Brain pericyte (primary cell): ENCODE data around the gene GLB1L2.
"Not testable (repeated sequence)": the region's sequence is repeated elsewhere in the genome, so short reads cannot be mapped to it uniquely, and the experiment has no call there.

ENCODE experiments used
- DNase-seq: peaks from one replicate; pipeline ENCODE4 v3.0.0-alpha.2; 2012; ENCODE audit warnings: low read depth, low spot score

Gene GLB1L2

DNA sequence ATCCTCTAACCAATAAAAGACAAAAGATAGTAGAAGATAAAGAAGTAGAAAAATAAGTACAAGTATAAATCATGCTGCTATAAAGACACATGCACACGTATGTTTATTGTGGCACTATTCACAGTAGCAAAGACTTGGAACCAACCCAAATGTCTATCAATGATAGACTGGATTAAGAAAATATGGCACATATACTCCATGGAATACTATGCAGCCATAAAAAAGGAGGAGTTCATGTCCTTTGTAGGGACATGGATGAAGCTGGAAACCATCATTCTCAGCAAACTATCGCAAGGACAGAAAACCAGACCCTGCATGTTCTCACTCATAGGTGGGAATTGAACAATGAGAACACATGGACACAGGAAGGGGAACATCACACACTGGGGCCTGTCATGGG lies 10.4 kb upstream of the GLB1L2 start:
- not testable (repeated sequence) for DNase-seq

DNA sequence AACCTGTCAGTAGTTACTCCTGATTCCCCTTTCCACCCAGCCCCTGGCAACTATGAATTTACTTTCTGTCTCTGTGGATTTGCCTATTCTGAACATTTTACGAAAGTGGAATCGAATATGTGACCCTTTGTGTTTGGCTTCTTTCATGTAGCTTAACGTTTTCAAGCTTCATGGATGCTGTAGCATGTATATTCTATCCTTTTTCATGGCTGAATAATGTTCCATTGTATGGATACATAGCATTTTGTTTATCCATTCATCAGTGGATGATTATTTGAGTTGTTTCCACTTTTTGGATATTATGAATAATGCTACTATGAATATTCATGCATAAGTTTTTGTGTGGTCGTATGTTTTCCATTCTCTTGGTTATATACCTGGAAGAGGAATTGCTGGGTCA lies 9.2 kb upstream of the GLB1L2 start:
- no peak for DNase-seq

DNA sequence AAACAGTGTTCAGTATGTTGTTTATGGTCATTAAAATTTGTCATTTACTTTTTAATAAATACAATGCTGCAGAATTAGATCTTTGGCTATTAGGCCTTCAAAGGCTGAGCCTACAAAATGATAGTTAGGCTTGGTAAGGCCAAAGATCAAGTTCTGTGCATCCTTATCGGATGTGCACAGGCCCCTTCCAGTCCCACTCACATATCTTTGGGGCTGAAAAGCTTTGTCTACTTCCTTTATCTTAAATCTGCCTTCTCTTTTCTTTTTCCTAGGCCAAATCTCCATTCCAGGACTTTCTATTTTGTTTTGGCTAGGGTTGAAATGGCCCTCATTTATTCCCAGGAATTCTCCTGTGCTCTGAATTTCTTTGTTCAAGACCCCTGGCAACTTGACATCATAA lies 3.4 kb upstream of the GLB1L2 start:
- no peak for DNase-seq

DNA sequence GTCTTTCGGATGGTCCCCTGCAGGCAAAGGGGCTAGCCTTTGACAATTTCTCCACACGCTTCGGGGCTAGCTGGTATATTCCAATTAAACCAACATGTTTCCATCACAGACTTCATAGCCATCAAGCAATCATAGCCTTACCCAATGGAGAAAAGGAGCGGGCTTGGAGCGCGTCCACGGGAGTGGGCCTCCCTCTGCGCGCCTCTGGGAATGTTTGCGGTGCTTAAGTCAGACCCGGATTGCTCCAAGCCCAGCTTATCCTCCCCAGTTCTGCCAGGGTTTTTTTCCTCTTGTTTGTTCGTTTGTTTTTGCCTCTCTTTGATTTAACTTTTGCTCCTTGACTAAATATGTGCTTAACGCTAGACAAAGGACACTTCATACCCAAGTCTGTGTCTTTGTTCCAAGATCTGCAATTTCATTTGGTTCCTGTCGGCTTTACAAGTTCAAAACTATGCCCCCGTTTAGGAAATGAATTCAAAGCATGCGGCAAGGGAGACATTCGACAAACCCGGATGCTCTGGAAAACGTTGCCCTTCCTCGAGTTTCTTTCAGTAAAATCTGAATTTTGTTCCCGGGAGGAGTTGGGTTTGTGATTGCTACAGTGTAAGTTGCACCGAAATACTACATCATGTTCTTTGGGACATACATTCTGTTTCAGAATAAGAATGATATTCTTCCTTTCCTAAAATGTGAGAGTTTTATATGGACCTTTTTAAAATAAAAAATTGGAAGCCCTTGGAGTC lies 1.0 kb upstream of the GLB1L2 start:
- DNase-seq = no peak

DNA sequence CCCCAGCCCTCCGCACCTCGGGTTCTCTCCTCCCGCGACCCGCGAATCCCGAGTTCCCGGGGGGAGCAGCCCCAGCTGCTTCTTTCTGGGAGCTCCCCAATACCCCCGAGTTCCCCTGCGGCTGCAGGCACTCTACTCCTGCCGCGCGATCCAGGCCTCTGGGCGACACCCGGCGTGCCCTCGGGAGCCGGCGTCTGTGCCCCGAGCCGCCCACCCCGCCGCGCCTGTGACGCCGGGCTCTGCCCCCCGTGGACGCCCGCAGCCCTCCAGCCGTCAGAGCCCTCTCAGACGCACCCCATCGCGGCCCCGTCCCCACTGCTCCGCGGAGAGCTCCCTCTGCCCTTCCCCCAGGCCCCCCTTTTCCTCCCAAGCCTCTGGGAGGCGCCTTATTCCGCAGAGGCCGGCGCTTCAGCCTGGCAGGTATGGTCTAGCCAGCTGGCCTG lies 422 bp downstream of the GLB1L2 start:
- no peak for DNase-seq

DNA sequence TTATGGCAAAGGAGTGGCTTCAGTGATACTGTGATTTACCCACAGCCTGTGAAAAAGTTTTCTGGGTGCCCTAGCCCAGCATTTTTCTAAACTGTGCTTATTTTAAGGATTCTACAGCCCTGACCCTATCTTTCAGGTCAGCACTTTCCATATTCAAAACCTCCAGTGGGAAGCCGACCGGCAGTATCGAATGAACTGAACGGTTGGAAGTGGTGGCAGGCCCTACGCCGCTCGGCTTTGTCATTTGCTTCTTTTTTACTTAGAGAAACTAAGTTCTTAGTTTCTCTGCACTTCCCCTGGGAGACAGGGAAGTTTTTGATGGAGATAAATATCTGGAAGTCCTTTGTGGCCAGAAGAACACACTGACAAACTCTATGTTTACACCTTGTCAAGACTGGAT lies 994 bp downstream of the GLB1L2 start:
- DNase-seq = no peak

DNA sequence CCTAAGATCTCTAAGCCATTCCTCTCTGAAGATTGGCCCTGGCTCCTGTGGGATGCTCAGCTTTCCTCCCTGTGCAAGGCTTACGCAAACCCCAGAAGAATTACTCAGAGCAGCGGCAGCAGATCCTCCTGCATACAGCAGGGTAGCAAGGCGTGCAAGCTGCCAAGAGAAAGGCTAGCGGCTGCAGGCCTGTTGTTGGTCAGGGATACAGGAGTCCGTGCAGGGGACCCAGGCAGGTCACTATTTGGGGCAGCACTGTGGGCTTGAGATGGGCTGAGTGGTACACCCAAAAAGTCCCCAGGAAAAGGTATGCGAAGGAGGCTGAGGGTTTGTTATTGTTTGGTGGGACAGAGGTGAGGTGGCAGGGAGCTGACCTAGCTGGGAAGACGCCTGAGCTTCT lies 1.5 kb downstream of the GLB1L2 start:
- no peak for DNase-seq

DNA sequence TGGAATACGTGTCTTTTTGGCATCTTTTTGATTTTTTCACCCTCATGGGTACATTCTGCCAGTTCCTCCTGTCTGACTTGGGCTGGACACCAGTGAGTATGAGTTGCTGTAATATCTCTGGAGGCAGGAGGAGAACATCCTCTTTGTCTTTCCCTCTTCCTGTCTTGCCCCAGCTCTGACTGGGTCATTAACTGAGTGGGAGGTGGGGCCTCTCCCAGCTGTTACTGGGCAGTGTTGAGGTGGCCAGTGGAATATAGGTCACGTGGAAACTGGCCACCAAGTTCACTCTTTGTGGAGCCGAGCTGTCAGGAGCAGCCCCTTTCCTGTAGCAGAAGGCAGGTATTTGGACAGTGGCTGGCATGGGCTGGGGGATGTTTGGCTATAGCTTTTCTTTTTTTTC lies 2.2 kb downstream of the GLB1L2 start:
- no peak for DNase-seq

DNA sequence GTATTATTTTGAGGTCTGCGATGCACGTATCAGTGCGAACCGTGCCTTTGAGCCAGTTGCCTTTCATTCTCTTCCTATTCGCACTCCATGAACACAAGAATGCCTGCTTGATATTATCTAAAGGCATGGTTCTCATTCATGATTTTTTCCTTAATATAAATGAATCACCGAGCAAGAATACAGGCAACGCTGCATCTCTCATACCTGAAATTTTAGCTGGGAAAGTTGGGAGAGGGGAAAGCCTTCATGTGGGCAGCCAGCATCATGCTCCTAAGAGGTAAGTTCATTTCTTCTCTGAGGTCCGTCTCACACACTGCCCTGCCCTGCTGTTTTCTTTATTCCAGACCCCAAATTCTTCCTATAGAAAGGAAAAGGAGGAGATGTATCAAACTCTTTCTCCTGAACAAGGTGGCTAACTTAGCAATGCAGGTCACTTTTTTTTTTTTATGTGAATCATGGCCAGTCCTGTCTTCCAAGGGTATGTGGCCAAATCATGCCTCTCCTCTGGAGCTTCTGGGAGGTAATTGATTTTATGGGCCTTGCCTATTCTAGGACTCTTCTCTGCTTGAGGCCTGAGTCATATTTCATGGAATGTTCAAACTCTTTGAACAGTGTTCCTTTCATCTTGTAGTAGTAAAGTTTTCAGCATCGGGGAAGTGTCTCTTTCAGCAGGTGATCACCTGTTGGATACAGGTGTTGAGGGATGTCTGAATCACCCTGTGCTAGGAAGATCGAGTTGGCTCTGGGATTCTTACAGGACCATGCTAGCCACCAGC lies 3.2 kb downstream of the GLB1L2 start:
- DNase-seq = no peak

DNA sequence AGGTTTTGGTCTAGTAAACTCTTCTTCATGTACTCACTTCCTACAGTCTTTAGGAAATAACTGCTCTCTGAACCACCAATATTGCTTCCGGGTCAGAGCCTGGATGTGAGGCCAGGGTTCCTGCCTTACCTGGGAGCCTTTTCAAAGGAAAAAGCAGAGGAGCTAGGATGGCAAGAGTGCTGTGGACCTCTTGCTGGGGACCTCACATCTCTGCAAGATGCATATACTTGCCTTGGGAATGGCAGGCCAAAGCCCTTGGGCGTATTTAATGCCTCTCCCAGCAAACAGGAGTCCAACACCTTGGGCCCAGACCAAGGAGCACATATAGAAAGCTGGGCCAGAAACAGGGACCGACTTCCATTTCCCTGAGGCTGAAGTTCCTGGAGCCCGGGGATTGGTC lies 5.3 kb downstream of the GLB1L2 start:
- DNase-seq = no peak

DNA sequence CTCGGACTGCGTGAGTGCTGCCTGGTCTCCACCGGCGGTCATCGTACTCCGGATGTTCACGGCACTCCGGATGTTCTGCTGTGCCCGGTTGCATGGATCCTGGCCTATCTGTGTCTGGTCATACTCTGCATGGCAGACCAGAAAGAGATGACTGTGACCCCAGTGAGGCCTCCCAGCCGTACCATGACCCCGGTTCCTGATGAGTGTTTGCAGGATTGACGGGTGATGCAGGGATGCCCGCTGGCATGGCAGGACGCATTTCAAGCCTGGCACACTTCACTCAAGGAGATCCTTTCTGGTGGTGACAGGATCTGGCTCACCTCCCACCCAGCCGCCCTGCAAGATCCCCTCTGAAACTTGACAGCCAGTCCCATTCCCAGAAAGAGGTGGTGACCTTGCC lies 6.3 kb downstream of the GLB1L2 start:
- no peak for DNase-seq

DNA sequence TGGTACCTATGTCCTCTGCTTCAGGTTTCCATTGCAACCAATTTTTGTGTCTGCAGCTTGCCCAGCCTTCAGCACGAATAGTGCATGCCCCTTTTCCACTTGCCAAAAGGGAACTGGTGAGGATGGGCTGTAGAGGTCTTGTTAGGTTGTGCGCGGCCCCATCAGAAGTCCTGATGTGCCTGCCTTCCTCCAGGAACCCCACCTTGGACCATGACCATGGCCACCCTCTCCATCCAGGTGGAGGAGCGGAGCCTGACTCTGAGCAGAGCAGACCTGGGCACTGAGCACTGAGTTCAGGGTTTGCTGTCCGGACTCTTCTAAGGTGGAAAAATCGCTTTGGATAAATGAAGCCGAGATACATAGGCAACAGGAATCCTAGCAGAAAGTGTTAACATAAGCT lies 6.9 kb downstream of the GLB1L2 start:
- DNase-seq = no peak

DNA sequence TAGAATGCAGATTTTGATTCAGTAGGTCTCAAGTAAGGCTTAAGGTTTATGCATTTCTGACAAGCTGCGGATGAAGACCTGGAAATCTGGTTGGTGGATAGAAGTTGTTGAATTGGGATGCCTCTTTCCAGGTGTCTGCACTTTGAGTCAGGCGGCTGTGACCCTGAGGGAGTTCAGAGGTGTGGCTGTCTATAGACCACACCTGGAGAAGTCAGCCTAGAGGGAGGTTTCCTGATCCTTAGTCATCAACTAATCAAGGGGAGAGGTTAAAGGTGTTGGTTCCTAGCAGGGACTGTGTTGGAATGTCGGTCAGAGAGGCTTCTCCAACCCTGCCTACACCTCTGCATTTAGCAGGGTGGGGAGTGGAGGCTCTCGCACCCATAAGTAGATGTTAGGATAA lies 8.0 kb downstream of the GLB1L2 start:
- no peak for DNase-seq

DNA sequence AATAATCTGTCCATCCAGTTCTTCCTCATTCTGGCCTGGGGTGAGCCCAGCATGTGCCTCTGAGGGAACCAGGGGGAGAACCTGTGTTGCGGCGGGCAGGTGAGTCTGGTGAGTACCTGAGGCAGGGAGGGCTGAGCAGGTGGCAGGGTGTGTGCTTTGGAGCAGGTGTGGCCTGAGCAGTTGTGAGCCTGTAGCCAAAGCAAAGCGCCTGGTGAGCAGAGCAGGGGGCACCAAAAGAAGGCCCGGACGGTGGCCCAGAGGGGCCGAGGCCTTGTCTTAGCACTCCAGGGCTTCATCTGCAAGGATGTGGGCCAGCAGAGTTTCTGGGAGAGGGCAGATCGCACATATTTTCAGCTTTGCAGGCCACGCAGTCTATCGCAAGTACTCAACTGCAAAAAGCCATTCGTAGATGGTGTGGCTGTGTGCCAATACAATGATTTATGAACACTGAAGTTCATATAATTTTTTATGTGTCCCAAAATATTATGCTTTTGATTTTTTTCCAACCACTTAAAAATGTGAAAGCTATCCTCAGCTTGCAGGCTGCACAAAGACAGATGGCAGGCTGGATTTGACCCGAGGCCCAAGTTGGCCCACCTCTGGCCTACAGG lies 8.7 kb downstream of the GLB1L2 start:
- DNase-seq = no peak

DNA sequence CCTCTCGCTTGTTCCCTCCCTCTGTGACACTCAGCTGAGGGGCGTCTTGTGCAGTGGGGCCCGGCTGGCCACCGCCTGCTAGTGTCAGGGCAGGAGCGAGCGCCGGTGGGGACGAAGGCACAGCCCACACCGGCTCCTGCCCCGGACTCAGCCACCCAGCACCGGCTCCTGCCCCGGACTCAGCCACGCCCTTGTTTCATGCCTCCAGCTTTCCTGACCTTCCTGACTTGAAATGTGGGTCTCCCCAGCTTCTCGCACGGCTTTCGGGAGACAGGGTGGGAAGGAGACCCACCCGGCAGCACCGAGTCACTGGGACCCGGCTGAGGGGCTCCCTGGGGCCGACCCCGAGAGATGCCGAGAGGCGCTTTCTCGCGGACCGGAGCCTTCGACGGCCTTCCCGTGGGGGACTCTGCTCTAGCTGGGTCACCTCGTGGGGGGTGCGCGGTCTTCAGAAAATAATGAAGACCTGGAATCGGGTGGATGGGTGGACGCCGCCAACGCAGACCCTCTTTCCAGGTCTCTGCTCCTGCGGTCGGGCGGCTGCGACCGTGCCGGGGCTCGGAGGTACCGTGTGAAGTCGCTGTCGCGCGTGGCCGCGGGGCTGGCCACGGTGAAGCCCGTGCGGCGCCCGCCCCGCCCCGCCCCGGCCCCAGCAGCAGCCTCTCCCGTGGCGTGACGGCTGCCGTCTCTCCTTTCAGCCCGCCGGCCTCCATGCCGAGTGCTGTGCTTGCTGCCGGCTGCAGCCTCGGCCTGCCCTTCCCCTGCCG lies 10.2 kb downstream of the GLB1L2 start:
- DNase-seq = no peak

DNA sequence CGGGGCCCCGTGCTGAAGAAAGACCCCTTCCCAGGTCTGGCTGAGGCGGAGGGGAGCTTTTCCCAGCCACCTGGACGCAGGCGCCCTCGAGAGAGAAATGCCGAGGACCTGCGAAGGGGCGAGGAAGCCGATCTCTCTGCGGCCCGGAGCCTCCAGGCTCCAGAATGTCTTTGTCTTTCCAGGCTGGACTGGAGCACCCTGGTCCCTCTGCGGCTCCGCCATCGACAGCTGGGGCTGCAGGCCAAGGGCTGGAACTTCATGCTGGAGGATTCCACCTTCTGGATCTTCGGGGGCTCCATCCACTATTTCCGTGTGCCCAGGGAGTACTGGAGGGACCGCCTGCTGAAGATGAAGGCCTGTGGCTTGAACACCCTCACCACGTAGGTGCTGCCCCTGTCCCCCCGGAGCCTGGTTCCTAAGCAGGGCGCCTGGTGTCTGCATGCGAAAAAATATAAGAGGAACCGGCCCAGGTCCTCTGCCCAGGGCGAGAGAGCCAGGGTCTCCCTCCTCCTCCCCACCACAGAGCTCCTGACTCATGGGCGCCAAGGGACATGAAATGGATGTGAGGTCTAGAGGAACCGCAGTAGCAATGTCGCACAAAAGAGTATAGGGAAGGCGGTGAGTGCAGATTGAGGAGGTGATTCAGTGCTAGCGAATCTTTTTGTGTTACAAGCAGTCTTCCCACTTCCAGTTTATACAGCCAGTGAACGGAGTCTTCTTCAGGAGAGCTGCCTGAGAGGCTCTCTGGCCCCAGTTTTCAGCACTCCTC lies 11.0 kb downstream of the GLB1L2 start:
- DNase-seq = no peak

DNA sequence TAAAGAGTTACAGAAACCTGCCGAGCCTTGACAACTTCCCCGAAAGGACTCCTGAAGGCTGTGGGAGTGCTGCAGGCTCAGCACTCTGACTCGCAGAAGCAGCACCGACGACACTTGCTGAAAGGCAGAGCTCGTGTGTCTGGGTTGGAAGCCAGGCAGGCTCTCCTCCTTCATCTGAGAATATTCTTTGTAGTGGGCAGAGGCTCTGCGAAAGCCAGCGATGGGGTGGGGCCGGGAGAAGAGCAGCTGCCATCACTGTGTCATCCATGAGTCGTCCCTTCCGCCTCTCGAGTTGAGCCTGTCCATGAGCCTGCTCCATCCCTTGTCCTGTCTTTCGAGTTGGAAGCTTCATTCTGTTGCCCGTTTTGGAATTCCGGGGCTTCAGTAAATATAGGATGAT lies 11.9 kb downstream of the GLB1L2 start:
- DNase-seq = no peak

DNA sequence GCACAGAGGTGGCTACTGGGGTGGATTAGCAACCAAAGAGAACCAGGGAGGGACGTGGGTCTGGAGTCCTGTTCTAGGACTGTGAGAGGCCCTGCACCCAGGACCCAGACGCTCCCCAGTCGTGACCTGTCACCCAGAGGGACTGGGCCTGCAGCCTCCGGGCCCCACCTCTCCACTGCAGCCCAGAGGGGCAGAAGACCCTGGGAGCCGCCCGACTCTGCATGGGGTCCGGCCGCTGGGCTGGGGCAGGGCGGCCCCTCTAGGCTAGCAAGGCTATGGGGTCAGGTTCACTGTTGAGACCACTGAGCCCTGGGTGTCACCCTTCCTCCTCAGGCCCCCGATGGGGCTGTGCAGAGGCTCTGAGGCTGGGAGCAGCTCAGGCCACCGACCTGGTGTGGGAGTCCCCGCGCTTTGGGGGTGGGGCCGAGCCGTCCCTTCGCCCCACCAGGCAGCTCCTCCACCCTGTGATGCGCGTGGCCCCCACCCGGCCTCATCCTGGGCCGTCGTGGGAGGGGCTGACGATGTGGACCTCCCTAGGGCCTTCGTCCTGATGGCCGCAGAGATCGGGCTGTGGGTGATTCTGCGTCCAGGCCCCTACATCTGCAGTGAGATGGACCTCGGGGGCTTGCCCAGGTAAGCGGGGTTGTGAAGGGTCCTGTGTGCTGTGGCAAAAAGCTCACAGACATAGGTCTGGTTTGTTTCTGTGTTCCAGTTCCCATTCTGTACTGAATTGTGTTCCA lies 12.9 kb downstream of the GLB1L2 start:
- DNase-seq = not testable (repeated sequence)

DNA sequence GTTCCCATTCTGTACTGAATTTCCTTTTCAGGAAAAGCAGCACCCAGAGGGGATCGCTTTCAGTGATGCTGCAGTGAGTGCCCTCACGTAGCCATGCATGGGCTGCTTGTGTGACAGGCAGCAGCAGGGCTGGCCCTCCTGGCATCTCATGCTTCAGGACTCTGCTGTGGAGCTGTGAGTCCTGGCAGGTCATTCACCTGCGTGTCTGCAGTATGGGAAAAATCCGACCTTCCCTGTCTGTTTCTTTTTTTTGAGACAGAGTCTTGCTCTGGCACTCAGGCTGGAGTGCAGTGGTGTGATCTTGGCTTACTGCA lies 13.4 kb downstream of the GLB1L2 start:
- DNase-seq = no peak

DNA sequence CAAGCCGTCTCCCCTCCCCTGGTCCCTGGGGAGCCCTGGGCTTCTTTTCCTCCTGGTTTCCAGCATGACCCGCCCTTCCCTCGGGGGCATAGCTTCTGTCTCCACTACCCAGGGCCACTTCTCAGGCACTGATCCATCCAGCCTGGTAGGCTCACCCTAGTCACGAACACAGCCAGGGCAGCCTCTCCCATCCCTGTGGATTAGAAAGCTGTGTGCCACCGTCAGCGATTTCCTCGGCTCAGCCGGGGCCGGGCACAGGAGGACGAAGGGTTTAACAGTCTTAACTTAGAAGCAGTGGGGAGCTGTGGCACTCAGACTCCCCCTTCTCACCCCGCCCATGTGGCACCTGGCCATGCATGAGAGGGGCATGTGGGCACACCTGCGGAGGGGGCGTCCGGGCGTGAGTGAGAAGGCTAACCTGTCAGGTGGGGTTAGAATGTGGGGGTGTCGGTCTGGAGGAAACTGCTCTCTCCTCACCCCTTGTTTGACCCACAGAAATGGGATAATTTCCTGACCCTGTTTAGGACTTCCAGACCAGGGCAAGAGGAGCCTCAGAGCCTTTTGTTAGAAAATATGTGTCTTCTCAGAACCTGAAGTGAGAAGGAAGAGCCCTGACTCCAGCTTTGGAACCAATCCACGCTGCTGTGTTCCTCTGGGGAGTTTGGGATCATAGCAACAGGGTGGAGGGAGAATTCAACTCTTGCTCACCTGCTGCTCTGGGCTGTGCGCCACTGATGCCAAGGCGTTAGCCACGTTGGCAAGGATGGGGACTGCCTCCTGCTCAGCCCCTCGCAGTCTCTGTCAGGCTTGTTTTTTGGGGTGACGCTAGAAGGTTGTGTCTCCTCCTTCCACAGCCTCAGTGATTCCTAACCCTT lies 14.6 kb downstream of the GLB1L2 start:
- no peak for DNase-seq
